Renal pelvis (tissue), 4 donors: Measurements from ENCODE around the gene ERICH3. TPM values are rescaled to one million over a fixed set of nuclear protein-coding genes. Genes with fewer than 3 reads are reported as not detected.

Source experiments
- DNase-seq: peaks from one replicate; pipeline ENCODE4 v3.0.0-alpha.2; 2013
- polyA plus RNA-seq, 3 donors: library from polyadenylated mRNA; unstranded; fragments of 120-200 nt; gene quantifications; one replicate each; pipeline ENCODE4 v1.2.1, GENCODE V29; 2013; ENCODE audit not compliant: insufficient read length in 3 of 3

Gene ERICH3
- polyA plus RNA-seq, 3 donors = 0.46 to 0.77 (median 0.47) TPM

GRCh38 chr1:74592580-74593355, 80.8 kb downstream of the ERICH3 start:
- no peak for DNase-seq

GRCh38 chr1:74591949-74592348, 81.6 kb downstream of the ERICH3 start:
- no peak for DNase-seq

GRCh38 chr1:74590288-74590687, 83.3 kb downstream of the ERICH3 start:
- DNase-seq = no peak

GRCh38 chr1:74587888-74588287, 85.7 kb downstream of the ERICH3 start:
- DNase-seq = no peak

GRCh38 chr1:74586253-74586897, 87.2 kb downstream of the ERICH3 start:
- no peak for DNase-seq

- no peak for DNase-seq
Observed at GRCh38 chr1:74584185-74584584, 89.4 kb downstream of the ERICH3 start.

GRCh38 chr1:74583397-74583796, 90.2 kb downstream of the ERICH3 start:
- no peak for DNase-seq

GRCh38 chr1:74579425-74579824, 94.2 kb downstream of the ERICH3 start:
- no peak for DNase-seq

- DNase-seq = no peak
Observed at GRCh38 chr1:74578101-74578500, 95.5 kb downstream of the ERICH3 start.

- DNase-seq = no peak
Observed at GRCh38 chr1:74571891-74572290, 101.7 kb downstream of the ERICH3 start.

- no peak for DNase-seq
Observed at GRCh38 chr1:74571493-74571800, 102.1 kb downstream of the ERICH3 start.

GRCh38 chr1:74570797-74571492, 102.6 kb downstream of the ERICH3 start:
- no peak for DNase-seq

- no peak for DNase-seq
Observed at GRCh38 chr1:74549932-74550331, 123.7 kb downstream of the ERICH3 start.

- DNase-seq = no peak
Observed at GRCh38 chr1:74548961-74549750, 124.4 kb downstream of the ERICH3 start.

GRCh38 chr1:74545821-74546220, 127.8 kb downstream of the ERICH3 start:
- DNase-seq = no peak

- DNase-seq = no peak
Observed at GRCh38 chr1:74534241-74534640, 139.4 kb downstream of the ERICH3 start.

- no peak for DNase-seq
Observed at GRCh38 chr1:74531796-74532195, 141.8 kb downstream of the ERICH3 start.

GRCh38 chr1:74530892-74531291, 142.7 kb downstream of the ERICH3 start:
- no peak for DNase-seq

GRCh38 chr1:74528123-74528522, 145.5 kb downstream of the ERICH3 start:
- no peak for DNase-seq

GRCh38 chr1:74526708-74527107, 146.9 kb downstream of the ERICH3 start:
- no peak for DNase-seq

GRCh38 chr1:74523873-74524480, 149.6 kb downstream of the ERICH3 start:
- DNase-seq = no peak

GRCh38 chr1:74522148-74522547, 151.4 kb downstream of the ERICH3 start:
- DNase-seq = peak; percentile 30
